ENCODE data around the gene HS3ST5.

The HS3ST5 gene

DNA sequence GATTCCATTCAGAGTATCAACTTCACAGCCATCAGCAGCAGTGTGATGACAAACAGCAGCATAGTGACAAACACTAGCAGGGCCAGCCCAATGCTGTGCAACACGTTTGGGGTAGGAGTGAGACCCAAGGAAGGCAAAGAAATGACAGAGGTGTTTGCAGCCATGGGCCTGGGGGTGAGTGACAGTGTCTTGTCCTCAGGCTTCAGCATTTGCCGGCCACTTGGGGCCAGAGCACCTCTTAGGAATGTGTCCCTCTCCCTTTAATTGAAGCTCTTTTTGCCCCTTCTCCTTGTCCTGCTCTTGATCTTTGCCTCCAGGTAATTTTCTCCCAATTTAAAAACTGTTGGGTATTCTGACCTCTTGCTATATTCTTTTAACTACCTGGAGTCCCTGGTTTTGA lies 84.4 kb downstream of the HS3ST5 start:
- Histone ChIP-seq H3K9me2 (replicated peaks; ENCODE audit: insufficient read depth, low read length) (no peaks in the 10 kb centered on the region), H3F3A (ENCODE audit: insufficient read depth, low read length) (no peaks in the 10 kb centered on the region), H3K4me3 (ENCODE audit: low read length) (no peak overlapping the region), H3K27ac (ENCODE audit: low read length) (no peak overlapping the region), H3K9me3 (replicated peaks; ENCODE audit: insufficient read depth, low read length) (no peaks in the 10 kb centered on the region), H3K9ac (ENCODE audit: low read length) (no peak overlapping the region), H3K4me2 (ENCODE audit: low read depth, low read length) (no peak overlapping the region), H3K79me2 (ENCODE audit: low read length) (no peaks in the 10 kb centered on the region), H2AFZ (ENCODE audit: low read length) (no peak overlapping the region), H4K20me1 (ENCODE audit: insufficient read depth, low read length) (no peaks in the 10 kb centered on the region), H3K4me1 (ENCODE audit: low read length) (no peaks in the 10 kb centered on the region), H3K27me3 (replicated peaks; ENCODE audit: insufficient read depth, low read length) (no peaks in the 10 kb centered on the region), H3K36me3 (replicated peaks; ENCODE audit: insufficient read depth, low read length) (no peaks in the 10 kb centered on the region)
- DNase-seq = no peak
- TF ChIP-seq, protein P1, sequence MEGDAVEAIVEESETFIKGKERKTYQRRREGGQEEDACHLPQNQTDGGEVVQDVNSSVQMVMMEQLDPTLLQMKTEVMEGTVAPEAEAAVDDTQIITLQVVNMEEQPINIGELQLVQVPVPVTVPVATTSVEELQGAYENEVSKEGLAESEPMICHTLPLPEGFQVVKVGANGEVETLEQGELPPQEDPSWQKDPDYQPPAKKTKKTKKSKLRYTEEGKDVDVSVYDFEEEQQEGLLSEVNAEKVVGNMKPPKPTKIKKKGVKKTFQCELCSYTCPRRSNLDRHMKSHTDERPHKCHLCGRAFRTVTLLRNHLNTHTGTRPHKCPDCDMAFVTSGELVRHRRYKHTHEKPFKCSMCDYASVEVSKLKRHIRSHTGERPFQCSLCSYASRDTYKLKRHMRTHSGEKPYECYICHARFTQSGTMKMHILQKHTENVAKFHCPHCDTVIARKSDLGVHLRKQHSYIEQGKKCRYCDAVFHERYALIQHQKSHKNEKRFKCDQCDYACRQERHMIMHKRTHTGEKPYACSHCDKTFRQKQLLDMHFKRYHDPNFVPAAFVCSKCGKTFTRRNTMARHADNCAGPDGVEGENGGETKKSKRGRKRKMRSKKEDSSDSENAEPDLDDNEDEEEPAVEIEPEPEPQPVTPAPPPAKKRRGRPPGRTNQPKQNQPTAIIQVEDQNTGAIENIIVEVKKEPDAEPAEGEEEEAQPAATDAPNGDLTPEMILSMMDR (IDR thresholded peaks at IDR 0.05; ENCODE audit: low read length) = no peak
- TF ChIP-seq EZH2phosphoT487 (IDR thresholded peaks at IDR 0.05; ENCODE audit: low read length) (no peak), EZH2 (optimal IDR thresholded peaks at IDR 0.05; ENCODE audit: low read depth, low read length) (no peak)

DNA sequence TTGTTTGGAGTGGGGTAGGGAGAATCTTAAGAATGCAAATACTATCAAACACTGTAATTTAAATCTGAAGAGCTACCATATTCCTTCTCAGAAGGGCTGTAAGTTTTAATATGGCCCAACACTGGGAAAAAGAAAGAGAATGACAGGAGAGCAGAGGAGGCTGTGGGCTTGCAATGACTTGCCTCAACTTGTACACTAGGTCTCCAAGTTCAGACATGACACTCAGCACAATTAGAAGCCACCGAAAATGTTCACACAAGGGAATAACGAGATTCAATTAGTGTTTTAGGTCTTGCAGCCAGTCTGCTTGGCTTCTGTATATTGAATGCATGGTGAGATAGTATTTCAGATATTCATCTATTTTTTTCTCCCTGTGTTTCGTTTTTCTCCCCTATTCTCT lies 89.4 kb downstream of the HS3ST5 start:
- no peaks in the 10 kb centered on the region for H3K79me2 ChIP-seq (ENCODE audit: low read length)
- no peak overlapping the region for H3K4me2 ChIP-seq (ENCODE audit: low read depth, low read length)
- no peak overlapping the region for H3K9ac ChIP-seq (ENCODE audit: low read length)
- no peaks in the 10 kb centered on the region for H3K9me3 ChIP-seq (replicated peaks; ENCODE audit: insufficient read depth, low read length)
- H3K27me3 ChIP-seq (replicated peaks; ENCODE audit: insufficient read depth, low read length) = no peaks in the 10 kb centered on the region
- H3K9me2 ChIP-seq (replicated peaks; ENCODE audit: insufficient read depth, low read length) = no peaks in the 10 kb centered on the region
- H3K36me3 ChIP-seq (replicated peaks; ENCODE audit: insufficient read depth, low read length) = no peaks in the 10 kb centered on the region
- no peak overlapping the region for H3K27ac ChIP-seq (ENCODE audit: low read length)
- TF ChIP-seq, protein P1 (IDR thresholded peaks at IDR 0.05; ENCODE audit: low read length) = no peak
- TF ChIP-seq EZH2 (optimal IDR thresholded peaks at IDR 0.05; ENCODE audit: low read depth, low read length) (no peak), EZH2phosphoT487 (IDR thresholded peaks at IDR 0.05; ENCODE audit: low read length) (no peak)
- DNase-seq = no peak
- no peaks in the 10 kb centered on the region for H3K4me1 ChIP-seq (ENCODE audit: low read length)
- H3F3A ChIP-seq (ENCODE audit: insufficient read depth, low read length) = no peaks in the 10 kb centered on the region
- no peak overlapping the region for H2AFZ ChIP-seq (ENCODE audit: low read length)
- no peaks in the 10 kb centered on the region for H4K20me1 ChIP-seq (ENCODE audit: insufficient read depth, low read length)
- H3K4me3 ChIP-seq (ENCODE audit: low read length) = no peak overlapping the region

DNA sequence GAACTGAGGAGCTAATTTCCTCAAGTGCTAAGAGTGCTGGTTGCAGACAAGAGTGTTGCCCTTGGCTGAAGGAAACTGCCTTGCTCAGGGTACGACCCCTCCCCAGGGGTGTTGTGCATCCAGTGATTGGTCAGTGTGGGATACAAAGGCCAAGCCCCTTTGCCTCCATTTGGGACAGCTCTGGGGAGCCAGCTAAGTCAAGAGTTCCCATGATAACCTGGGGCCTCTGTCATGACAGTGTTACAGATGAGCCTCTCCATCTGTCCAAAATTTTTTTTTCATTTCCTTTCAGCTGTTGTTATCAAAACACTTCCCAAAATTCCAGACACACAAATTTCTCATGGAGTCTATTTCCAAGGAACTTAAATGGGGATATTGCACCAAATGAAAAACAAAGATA lies 93.3 kb downstream of the HS3ST5 start:
- no peaks in the 10 kb centered on the region for H3K9me3 ChIP-seq (replicated peaks; ENCODE audit: insufficient read depth, low read length)
- no peaks in the 10 kb centered on the region for H3K79me2 ChIP-seq (ENCODE audit: low read length)
- TF ChIP-seq EZH2phosphoT487 (IDR thresholded peaks at IDR 0.05; ENCODE audit: low read length) (no peak), EZH2 (optimal IDR thresholded peaks at IDR 0.05; ENCODE audit: low read depth, low read length) (no peak)
- TF ChIP-seq, protein P1 (IDR thresholded peaks at IDR 0.05; ENCODE audit: low read length) = no peak
- H3K9me2 ChIP-seq (replicated peaks; ENCODE audit: insufficient read depth, low read length) = no peaks in the 10 kb centered on the region
- no peaks in the 10 kb centered on the region for H4K20me1 ChIP-seq (ENCODE audit: insufficient read depth, low read length)
- DNase-seq = no peak
- H3F3A ChIP-seq (ENCODE audit: insufficient read depth, low read length) = no peaks in the 10 kb centered on the region
- H3K9ac ChIP-seq (ENCODE audit: low read length) = no peak overlapping the region
- H2AFZ ChIP-seq (ENCODE audit: low read length) = no peak overlapping the region
- H3K27me3 ChIP-seq (replicated peaks; ENCODE audit: insufficient read depth, low read length) = no peaks in the 10 kb centered on the region
- H3K4me2 ChIP-seq (ENCODE audit: low read depth, low read length) = no peak overlapping the region
- H3K4me3 ChIP-seq (ENCODE audit: low read length) = no peak overlapping the region
- H3K27ac ChIP-seq (ENCODE audit: low read length) = no peak overlapping the region
- H3K4me1 ChIP-seq (ENCODE audit: low read length) = no peaks in the 10 kb centered on the region
- H3K36me3 ChIP-seq (replicated peaks; ENCODE audit: insufficient read depth, low read length) = no peaks in the 10 kb centered on the region

Data from MM.1S (cell line).